ENCODE measurements around the gene ETF1. TPM values are rescaled to one million over a fixed set of nuclear protein-coding genes. Genes with fewer than 3 reads are reported as not detected.

ETF1 gene
- total RNA-seq, 2 donors from 2014 or later = 81.5 to 96.2 TPM

GRCh38 chr5:138468133-138468965 lies 74.7 kb downstream of the ETF1 start:
- no peaks in the 10 kb centered on the region for H3K9me3 ChIP-seq
- H3K27ac ChIP-seq = no peak overlapping the region
- peaks cover 2% of the 10 kb centered on the region for H3K4me1 ChIP-seq
- no peak for TF ChIP-seq CTCF (IDR thresholded peaks at IDR 0.05)
- H3K36me3 ChIP-seq = no peaks in the 10 kb centered on the region
- H3K9ac ChIP-seq (ENCODE audit: low read depth in 2 of 2, low read length in 2 of 2) = no peak overlapping the region
- intact Hi-C loops (cut with DNase I) = loop anchor here (5.0 kb wide), 1 partner anchor 34 kb away; no protein-coding TSS in a partner anchor
- H3K27me3 ChIP-seq = no peaks in the 10 kb centered on the region
- no peak overlapping the region for H3K4me3 ChIP-seq
- DNase-seq = no peak

- Histone ChIP-seq H3K4me3 (peak overlapping the region; percentile 81), H3K9me3 (no peaks in the 10 kb centered on the region), H3K27ac (no peak overlapping the region), H3K9ac (ENCODE audit: low read depth in 2 of 2, low read length in 2 of 2) (peak overlapping the region in 1 of 2 donors; percentile 39), H3K27me3 (no peaks in the 10 kb centered on the region), H3K4me1 (peaks cover 3% of the 10 kb centered on the region), H3K36me3 (no peaks in the 10 kb centered on the region)
- intact Hi-C loops (cut with DNase I) = loop anchor here (5.0 kb wide), 1 partner anchor 35 kb away; no protein-coding TSS in a partner anchor
- no peak for TF ChIP-seq CTCF (IDR thresholded peaks at IDR 0.05)
- DNase-seq = no peak
Measured at GRCh38 chr5:138467711-138468132, 75.3 kb downstream of the ETF1 start.

- Histone ChIP-seq H3K4me1 (peaks cover 3% of the 10 kb centered on the region), H3K4me3 (peak overlapping the region; percentile 81), H3K9ac (ENCODE audit: low read depth in 2 of 2, low read length in 2 of 2) (peak overlapping the region in 1 of 2 donors; percentile 39), H3K36me3 (no peaks in the 10 kb centered on the region), H3K27me3 (no peaks in the 10 kb centered on the region), H3K9me3 (no peaks in the 10 kb centered on the region), H3K27ac (no peak overlapping the region)
- DNase-seq = no peak
- no peak for TF ChIP-seq CTCF (IDR thresholded peaks at IDR 0.05)
- intact Hi-C loops (cut with DNase I) = loop anchor here (5.0 kb wide), 1 partner anchor 35 kb away; no protein-coding TSS in a partner anchor
Measured at GRCh38 chr5:138466900-138467710, 75.9 kb downstream of the ETF1 start.

- H3K27me3 ChIP-seq = no peaks in the 10 kb centered on the region
- TF ChIP-seq CTCF (IDR thresholded peaks at IDR 0.05) = no peak
- peaks cover 3% of the 10 kb centered on the region for H3K4me1 ChIP-seq
- H3K36me3 ChIP-seq = no peaks in the 10 kb centered on the region
- peak overlapping the region; percentile 81 for H3K4me3 ChIP-seq
- peak; percentile 38 for DNase-seq
- peak overlapping the region; percentile 52 to 86 for H3K9ac ChIP-seq (ENCODE audit: low read depth in 2 of 2, low read length in 2 of 2)
- intact Hi-C loops (cut with DNase I) = loop anchor here (5.0 kb wide), 1 partner anchor 36 kb away; no protein-coding TSS in a partner anchor
- H3K27ac ChIP-seq = no peak overlapping the region
- H3K9me3 ChIP-seq = no peaks in the 10 kb centered on the region
Measured at GRCh38 chr5:138466125-138466899, 76.7 kb downstream of the ETF1 start.
